C4-2B (cell line): ENCODE results near the gene TMEM240.

Experiments
- ZFX ChIP-seq: fragments of 450-650 bp; IDR thresholded peaks from 2 replicates; pipeline ENCODE4 v1.6.1; 2017
- TF ChIP-seq, protein P1 (sequence below): fragments of 450-650 bp; conservative IDR thresholded peaks from 2 replicates; pipeline ENCODE4 v1.5.1; 2017; ENCODE audit warnings: mild to moderate bottlenecking

DNA sequence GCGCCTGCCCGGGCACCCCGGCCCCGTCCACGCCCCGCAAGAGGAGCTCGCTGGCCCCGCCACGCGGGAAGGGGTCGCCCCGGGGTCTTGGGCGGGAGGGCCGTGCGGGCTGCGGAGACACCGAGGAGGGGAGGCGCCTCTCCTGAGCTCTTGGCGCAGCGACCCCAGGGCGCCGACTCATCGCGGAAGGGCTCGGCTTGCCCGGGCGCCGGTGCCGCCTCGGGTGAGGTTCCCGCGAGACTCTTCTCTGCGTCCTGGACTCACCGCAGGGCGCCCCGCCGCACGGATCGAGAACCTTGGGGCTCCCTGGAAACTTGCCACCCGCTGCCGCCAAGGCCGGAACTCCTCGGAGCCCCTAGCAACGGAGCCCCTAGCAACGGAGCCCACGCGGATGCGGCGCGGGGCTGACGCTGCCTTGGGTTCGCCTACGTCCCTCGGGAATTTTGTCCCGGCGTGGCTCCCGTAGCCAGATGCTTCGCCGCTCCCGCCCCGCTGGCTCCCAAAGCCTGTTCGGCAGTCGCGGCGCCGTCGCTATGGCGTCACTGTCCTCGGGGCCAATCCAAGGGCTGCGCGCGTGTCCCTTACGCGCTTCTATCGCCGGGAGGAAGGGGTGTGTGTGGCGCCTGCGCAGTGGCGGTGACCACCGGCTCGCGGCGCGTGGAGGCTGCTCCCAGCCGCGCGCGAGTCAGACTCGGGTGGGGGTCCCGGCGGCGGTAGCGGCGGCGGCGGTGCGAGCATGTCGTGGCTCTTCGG is 28.7 kb downstream of the TMEM240 start, which contains the start of gene ATAD3A:
- TF ChIP-seq, protein P1, sequence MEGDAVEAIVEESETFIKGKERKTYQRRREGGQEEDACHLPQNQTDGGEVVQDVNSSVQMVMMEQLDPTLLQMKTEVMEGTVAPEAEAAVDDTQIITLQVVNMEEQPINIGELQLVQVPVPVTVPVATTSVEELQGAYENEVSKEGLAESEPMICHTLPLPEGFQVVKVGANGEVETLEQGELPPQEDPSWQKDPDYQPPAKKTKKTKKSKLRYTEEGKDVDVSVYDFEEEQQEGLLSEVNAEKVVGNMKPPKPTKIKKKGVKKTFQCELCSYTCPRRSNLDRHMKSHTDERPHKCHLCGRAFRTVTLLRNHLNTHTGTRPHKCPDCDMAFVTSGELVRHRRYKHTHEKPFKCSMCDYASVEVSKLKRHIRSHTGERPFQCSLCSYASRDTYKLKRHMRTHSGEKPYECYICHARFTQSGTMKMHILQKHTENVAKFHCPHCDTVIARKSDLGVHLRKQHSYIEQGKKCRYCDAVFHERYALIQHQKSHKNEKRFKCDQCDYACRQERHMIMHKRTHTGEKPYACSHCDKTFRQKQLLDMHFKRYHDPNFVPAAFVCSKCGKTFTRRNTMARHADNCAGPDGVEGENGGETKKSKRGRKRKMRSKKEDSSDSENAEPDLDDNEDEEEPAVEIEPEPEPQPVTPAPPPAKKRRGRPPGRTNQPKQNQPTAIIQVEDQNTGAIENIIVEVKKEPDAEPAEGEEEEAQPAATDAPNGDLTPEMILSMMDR, result no peak
- no peak for TF ChIP-seq ZFX
